Measurements from ENCODE around the gene LRRC43. TPM values are rescaled to one million over a fixed set of nuclear protein-coding genes. Genes with fewer than 3 reads are reported as not detected.
A peak's percentile ranks its signal among the peaks of the same experiment; 100 is the strongest.

LRRC43 gene
- total and polyA plus RNA-seq, 7 experiments from 2014 or later, result 0.34 to 2.3 (median 0.40) TPM; not detected in 4

- no peak for DNase-seq
- Mint-ChIP-seq H3K27ac (no peak overlapping the region), H3K4me3 (no peak overlapping the region), H3K4me1 (peaks cover 0 to 4% (median 0%) of the 10 kb centered on the region in 7 donors), H3K36me3 (peaks cover 0 to 44% (median 6%) of the 10 kb centered on the region in 5 donors), H3K27me3 (no peaks in the 10 kb centered on the region), H3K9me3 (peaks cover 0 to 3% (median 0%) of the 10 kb centered on the region in 11 donors)
- no peak overlapping the region for H3K4me3 ChIP-seq (ENCODE audit: low read length)
- CTCF ChIA-PET, result interaction anchor here (0.6 to 0.7 kb wide), 2 partner anchors 23 to 110 kb away, joined by 3 read pairs; no protein-coding TSS in a partner anchor
- no peak for ATAC-seq
- POLR2A ChIA-PET, result interaction anchor here (0.8 kb wide), 1 partner anchor 15 kb away, joined by 3 read pairs; no protein-coding TSS in a partner anchor
- H3K4me1 ChIP-seq (ENCODE audit: control insufficient read depth in 2 of 2, insufficient read depth in 2 of 2, low read length in 2 of 2), result no peaks in the 10 kb centered on the region
- H3K27ac ChIP-seq (ENCODE audit: low read depth, low read length), result no peak overlapping the region
- no peaks in the 10 kb centered on the region for H3K9me3 ChIP-seq (ENCODE audit: control insufficient read depth in 2 of 3, low read length in 3 of 3)
- peaks cover 0 to 89% (median 19%) of the 10 kb centered on the region in 3 experiments for H3K36me3 ChIP-seq (ENCODE audit: control insufficient read depth in 2 of 3, insufficient read depth in 3 of 3, low read length in 3 of 3)
- no peaks in the 10 kb centered on the region for H3K27me3 ChIP-seq (ENCODE audit: control insufficient read depth in 2 of 2, insufficient read depth in 2 of 2, low read length in 2 of 2)
- intact Hi-C loops (cut with micrococcal nuclease), result no loop called here
Measured at GRCh38 chr12:122138181-122138580, 44.7 kb upstream of the LRRC43 start.

- Histone ChIP-seq H3K4me1 (ENCODE audit: control insufficient read depth in 2 of 2, insufficient read depth in 2 of 2, low read length in 2 of 2) (no peaks in the 10 kb centered on the region), H3K27ac (ENCODE audit: low read depth, low read length) (no peak overlapping the region), H3K9me3 (ENCODE audit: control insufficient read depth in 2 of 3, low read length in 3 of 3) (no peaks in the 10 kb centered on the region), H3K4me3 (ENCODE audit: low read length) (no peak overlapping the region), H3K27me3 (ENCODE audit: control insufficient read depth in 2 of 2, insufficient read depth in 2 of 2, low read length in 2 of 2) (no peaks in the 10 kb centered on the region), H3K36me3 (ENCODE audit: control insufficient read depth in 2 of 3, insufficient read depth in 3 of 3, low read length in 3 of 3) (peaks cover 0 to 89% (median 19%) of the 10 kb centered on the region in 3 experiments)
- DNase-seq, result no peak
- Mint-ChIP-seq H3K4me1 (peaks cover 0 to 1% (median 0%) of the 10 kb centered on the region in 7 donors), H3K27ac (no peak overlapping the region), H3K27me3 (no peaks in the 10 kb centered on the region), H3K9me3 (peaks cover 0 to 1% (median 0%) of the 10 kb centered on the region in 11 donors), H3K4me3 (no peak overlapping the region), H3K36me3 (peaks cover 1 to 40% (median 3%) of the 10 kb centered on the region in 5 donors)
- intact Hi-C loops (cut with micrococcal nuclease), result no loop called here
- POLR2A ChIA-PET, result no interaction called here
- CTCF ChIA-PET, result interaction anchor here (0.6 to 0.7 kb wide), 2 partner anchors 23 to 110 kb away, joined by 3 read pairs; no protein-coding TSS in a partner anchor
- no peak for ATAC-seq
Measured at GRCh38 chr12:122138616-122139015, 44.3 kb upstream of the LRRC43 start.

DNA sequence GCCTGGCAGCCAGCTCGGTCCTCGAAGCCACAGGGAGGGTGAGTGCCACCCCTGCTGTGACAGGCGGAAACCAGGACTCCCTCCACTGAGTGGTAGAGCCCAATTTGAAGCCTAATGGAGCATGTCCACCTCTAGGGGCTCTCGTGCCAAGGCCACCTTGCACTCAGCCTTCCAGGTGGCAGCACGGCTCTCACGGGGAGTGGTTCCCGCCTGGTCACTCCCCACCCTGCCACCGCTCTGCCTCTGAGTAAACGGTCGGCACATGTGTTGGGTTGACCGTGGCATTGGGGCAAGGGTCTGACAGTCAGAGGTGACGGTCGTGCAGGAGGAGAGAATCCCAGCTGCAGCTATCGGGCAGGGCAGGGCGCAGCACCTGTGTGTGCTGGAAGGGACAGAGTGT, 43.7 kb upstream of the LRRC43 start:
- H3K9me3 Mint-ChIP-seq, result no peaks in the 10 kb centered on the region
- DNase-seq (no peak), ATAC-seq (no peak)
- CTCF ChIA-PET, result no interaction called here
- H3K4me1 Mint-ChIP-seq, result peaks cover 0 to 3% (median 0%) of the 10 kb centered on the region in 7 donors
- Histone ChIP-seq H3K27ac (ENCODE audit: low read depth, low read length) (no peak overlapping the region), H3K4me1 (ENCODE audit: control insufficient read depth in 2 of 2, insufficient read depth in 2 of 2, low read length in 2 of 2) (no peaks in the 10 kb centered on the region), H3K4me3 (ENCODE audit: low read length) (no peak overlapping the region), H3K27me3 (ENCODE audit: control insufficient read depth in 2 of 2, insufficient read depth in 2 of 2, low read length in 2 of 2) (no peaks in the 10 kb centered on the region), H3K9me3 (ENCODE audit: control insufficient read depth in 2 of 3, low read length in 3 of 3) (no peaks in the 10 kb centered on the region), H3K36me3 (ENCODE audit: control insufficient read depth in 2 of 3, insufficient read depth in 3 of 3, low read length in 3 of 3) (peaks cover 0 to 84% (median 19%) of the 10 kb centered on the region in 3 experiments)
- no peaks in the 10 kb centered on the region for H3K27me3 Mint-ChIP-seq
- H3K27ac Mint-ChIP-seq, result peak overlapping the region in 1 of 9 donors; percentile 59
- POLR2A ChIA-PET, result no interaction called here
- no peak overlapping the region for H3K4me3 Mint-ChIP-seq
- peaks cover 4 to 37% (median 7%) of the 10 kb centered on the region in 5 donors for H3K36me3 Mint-ChIP-seq
- intact Hi-C loops (cut with micrococcal nuclease), result no loop called here

- Histone ChIP-seq H3K4me1 (ENCODE audit: control insufficient read depth in 2 of 2, insufficient read depth in 2 of 2, low read length in 2 of 2) (no peaks in the 10 kb centered on the region), H3K4me3 (ENCODE audit: low read length) (no peak overlapping the region), H3K27me3 (ENCODE audit: control insufficient read depth in 2 of 2, insufficient read depth in 2 of 2, low read length in 2 of 2) (no peaks in the 10 kb centered on the region), H3K27ac (ENCODE audit: low read depth, low read length) (no peak overlapping the region), H3K9me3 (ENCODE audit: control insufficient read depth in 2 of 3, low read length in 3 of 3) (no peaks in the 10 kb centered on the region), H3K36me3 (ENCODE audit: control insufficient read depth in 2 of 3, insufficient read depth in 3 of 3, low read length in 3 of 3) (peaks cover 0 to 81% (median 19%) of the 10 kb centered on the region in 3 experiments)
- peak overlapping the region in 2 of 9 donors; percentile 21 to 51 for H3K27ac Mint-ChIP-seq
- intact Hi-C loops (cut with micrococcal nuclease), result no loop called here
- H3K27me3 Mint-ChIP-seq, result no peaks in the 10 kb centered on the region
- ATAC-seq, result no peak
- H3K9me3 Mint-ChIP-seq, result no peaks in the 10 kb centered on the region
- ChIA-PET CTCF (no interaction called here), POLR2A (no interaction called here)
- H3K36me3 Mint-ChIP-seq, result peaks cover 3 to 36% (median 7%) of the 10 kb centered on the region in 5 donors
- H3K4me1 Mint-ChIP-seq, result peaks cover 0 to 3% (median 0%) of the 10 kb centered on the region in 7 donors
- no peak overlapping the region for H3K4me3 Mint-ChIP-seq
- no peak for DNase-seq
Measured at GRCh38 chr12:122139941-122140340, 43.0 kb upstream of the LRRC43 start.

DNA sequence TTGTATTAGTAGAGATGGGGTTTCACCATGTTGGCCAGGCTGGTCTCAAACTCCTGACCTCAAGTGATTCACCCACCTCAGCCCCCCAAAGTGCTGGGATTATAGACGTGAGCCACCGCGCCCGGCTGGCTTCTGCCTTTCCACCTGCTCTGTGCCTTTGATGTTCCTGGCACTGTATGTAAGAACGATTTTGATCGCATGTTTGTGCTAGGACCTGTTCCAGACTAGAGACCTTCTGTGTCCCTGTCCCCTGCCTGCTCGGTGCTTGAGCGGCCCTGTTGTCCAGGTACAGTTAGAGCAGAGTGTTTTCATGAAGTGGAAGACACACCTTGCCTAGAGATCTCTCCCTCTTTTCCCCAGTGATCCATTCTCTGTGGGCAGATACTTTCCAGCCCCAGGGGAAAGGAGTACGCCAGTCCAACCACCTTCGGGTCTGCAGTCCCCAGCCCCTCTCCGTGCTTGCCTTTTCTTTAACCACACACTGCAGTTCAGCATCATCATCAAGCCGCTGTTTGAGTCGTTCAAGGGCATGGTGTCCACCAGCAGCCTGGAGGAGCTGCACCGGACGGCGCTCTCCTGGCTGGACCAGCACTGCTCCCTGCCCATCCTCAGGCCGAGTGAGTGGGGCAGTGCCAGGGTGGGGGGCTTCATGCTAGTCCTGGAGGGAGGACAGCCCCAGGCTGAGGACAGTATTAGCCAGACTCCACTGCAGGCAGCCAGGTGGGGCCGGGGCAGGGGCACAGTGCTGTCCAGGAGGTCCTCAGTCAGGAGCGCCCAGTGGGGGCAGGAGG, 42.3 kb upstream of the LRRC43 start:
- ChIA-PET POLR2A (no interaction called here), CTCF (no interaction called here)
- intact Hi-C loops (cut with micrococcal nuclease), result no loop called here
- Mint-ChIP-seq H3K4me1 (peaks cover 0 to 3% (median 0%) of the 10 kb centered on the region in 7 donors), H3K27me3 (no peaks in the 10 kb centered on the region), H3K27ac (peak overlapping the region in 3 of 9 donors; percentile 4 to 43 (median 24)), H3K9me3 (no peaks in the 10 kb centered on the region), H3K4me3 (no peak overlapping the region), H3K36me3 (peaks cover 1 to 34% (median 7%) of the 10 kb centered on the region in 5 donors)
- Histone ChIP-seq H3K4me1 (ENCODE audit: control insufficient read depth in 2 of 2, insufficient read depth in 2 of 2, low read length in 2 of 2) (no peaks in the 10 kb centered on the region), H3K27me3 (ENCODE audit: control insufficient read depth in 2 of 2, insufficient read depth in 2 of 2, low read length in 2 of 2) (no peaks in the 10 kb centered on the region), H3K36me3 (ENCODE audit: control insufficient read depth in 2 of 3, insufficient read depth in 3 of 3, low read length in 3 of 3) (peaks cover 0 to 77% (median 12%) of the 10 kb centered on the region in 3 experiments), H3K27ac (ENCODE audit: low read depth, low read length) (no peak overlapping the region), H3K4me3 (ENCODE audit: low read length) (no peak overlapping the region), H3K9me3 (ENCODE audit: control insufficient read depth in 2 of 3, low read length in 3 of 3) (no peaks in the 10 kb centered on the region)
- no peak for DNase-seq
- ATAC-seq, result no peak

DNA sequence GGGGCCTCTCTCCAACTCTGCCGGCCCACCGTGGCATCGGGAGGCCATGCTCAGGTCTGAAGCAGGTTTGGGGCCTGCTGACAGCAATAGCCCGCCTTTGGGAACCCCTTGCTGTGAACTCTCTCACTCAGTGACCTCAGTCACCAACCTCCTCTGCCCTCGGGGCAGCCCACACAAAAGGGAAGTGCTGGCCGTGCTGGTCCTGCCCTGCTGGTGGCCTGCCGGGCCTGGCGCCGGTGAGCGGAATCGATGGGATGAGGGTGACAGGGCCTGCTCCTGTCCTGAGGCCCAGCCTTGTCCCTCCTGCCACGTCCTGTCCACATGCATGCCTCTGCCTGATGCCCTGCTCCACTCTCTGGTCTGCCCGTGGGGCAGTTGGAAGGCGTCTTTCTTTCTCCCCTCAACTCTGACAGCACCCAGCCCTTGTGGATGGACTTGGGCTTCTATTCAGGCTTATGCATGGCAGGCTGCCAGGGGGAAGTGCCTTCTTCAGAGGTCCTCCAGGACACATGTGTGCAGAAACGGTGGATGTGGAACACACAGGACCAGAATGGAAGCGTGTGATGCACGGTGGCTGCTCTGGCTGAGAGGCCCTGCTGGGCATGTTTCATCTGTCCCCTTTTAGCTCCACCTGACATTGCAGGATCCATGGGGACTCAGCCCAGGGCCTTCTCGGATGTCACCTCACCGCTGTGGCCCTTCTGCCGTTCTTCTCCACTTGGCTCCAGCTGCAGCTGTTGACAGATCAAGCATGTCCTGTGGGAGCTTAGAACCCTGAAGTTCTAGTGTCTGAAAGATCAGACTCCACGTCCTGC, 40.8 kb upstream of the LRRC43 start:
- Histone ChIP-seq H3K4me3 (ENCODE audit: low read length) (no peak overlapping the region), H3K36me3 (ENCODE audit: control insufficient read depth in 2 of 3, insufficient read depth in 3 of 3, low read length in 3 of 3) (peaks cover 0 to 66% (median 12%) of the 10 kb centered on the region in 3 experiments), H3K27me3 (ENCODE audit: control insufficient read depth in 2 of 2, insufficient read depth in 2 of 2, low read length in 2 of 2) (no peaks in the 10 kb centered on the region), H3K9me3 (ENCODE audit: control insufficient read depth in 2 of 3, low read length in 3 of 3) (no peaks in the 10 kb centered on the region), H3K27ac (ENCODE audit: low read depth, low read length) (no peak overlapping the region), H3K4me1 (ENCODE audit: control insufficient read depth in 2 of 2, insufficient read depth in 2 of 2, low read length in 2 of 2) (no peaks in the 10 kb centered on the region)
- DNase-seq (no peak), ATAC-seq (no peak)
- H3K4me3 Mint-ChIP-seq, result no peak overlapping the region
- ChIA-PET POLR2A (no interaction called here), CTCF (no interaction called here)
- H3K4me1 Mint-ChIP-seq, result peaks cover 0 to 3% (median 0%) of the 10 kb centered on the region in 7 donors
- peaks cover 1 to 30% (median 7%) of the 10 kb centered on the region in 5 donors for H3K36me3 Mint-ChIP-seq
- intact Hi-C loops (cut with micrococcal nuclease), result no loop called here
- no peaks in the 10 kb centered on the region for H3K27me3 Mint-ChIP-seq
- H3K27ac Mint-ChIP-seq, result no peak overlapping the region
- H3K9me3 Mint-ChIP-seq, result no peaks in the 10 kb centered on the region

Measured in naive thymus-derived CD4-positive, alpha-beta T cell (primary cell).